ENCODE data around the gene NGRN.
"Not testable (repeated sequence)": the region's sequence is repeated elsewhere in the genome, so short reads cannot be mapped to it uniquely, and the experiment has no call there.

The NGRN gene

GRCh38 chr15:90257776-90258175 lies 7.7 kb upstream of the NGRN start:
- H3K27ac ChIP-seq, result no peak overlapping the region
- no peak for TF ChIP-seq ZFX (IDR thresholded peaks at IDR 0.05; ENCODE audit: borderline replicate concordance)
- TF ChIP-seq CTCF (IDR thresholded peaks at IDR 0.05), result no peak

DNA sequence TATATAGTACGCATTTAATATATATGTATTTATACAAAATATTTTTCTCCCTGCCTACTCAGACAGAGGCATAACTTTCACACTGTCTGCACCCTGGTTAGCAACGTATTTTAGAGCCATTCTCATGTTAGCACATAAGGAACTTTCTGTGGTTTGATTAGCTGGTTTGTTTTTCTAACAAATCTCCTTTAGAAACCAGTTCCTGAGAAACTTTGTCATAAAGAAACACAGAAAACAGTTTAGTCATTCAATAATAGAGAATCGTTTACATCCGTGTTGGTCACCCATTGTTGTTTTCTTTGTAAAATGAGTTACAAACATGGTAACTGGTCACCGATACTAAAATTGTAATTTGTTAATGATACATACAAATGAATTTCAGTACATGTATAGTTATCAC lies 5.9 kb upstream of the NGRN start:
- TF ChIP-seq CTCF (IDR thresholded peaks at IDR 0.05), result no peak
- TF ChIP-seq ZFX (IDR thresholded peaks at IDR 0.05; ENCODE audit: borderline replicate concordance), result no peak
- H3K27ac ChIP-seq, result no peak overlapping the region

- H3K27ac ChIP-seq, result not testable (repeated sequence)
Measured at GRCh38 chr15:90260731-90261130, 4.7 kb upstream of the NGRN start.

- H3K27ac ChIP-seq, result no peak overlapping the region
- TF ChIP-seq ZFX (IDR thresholded peaks at IDR 0.05; ENCODE audit: borderline replicate concordance) (no peak), CTCF (IDR thresholded peaks at IDR 0.05) (no peak)
Measured at GRCh38 chr15:90261811-90262210, 3.7 kb upstream of the NGRN start.

DNA sequence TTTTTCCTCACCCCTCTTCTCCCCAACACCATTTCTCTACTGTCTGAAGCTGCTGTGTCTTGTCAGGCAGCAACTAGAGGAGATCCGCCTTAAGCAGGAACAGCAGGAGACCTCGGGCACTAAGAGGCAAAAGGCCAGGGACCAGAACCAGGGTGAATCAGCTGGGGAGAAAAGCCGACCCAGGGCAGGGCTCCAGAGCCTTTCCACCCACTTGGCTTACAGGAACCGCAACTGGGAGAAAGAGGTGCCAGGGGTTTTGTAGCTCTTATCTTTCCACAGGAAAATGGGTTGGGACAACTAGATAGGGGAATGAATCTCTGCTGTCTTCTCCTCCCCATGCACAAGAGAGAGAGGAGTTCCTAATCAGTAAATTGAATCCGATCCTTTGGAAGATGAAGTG lies 3.0 kb upstream of the NGRN start:
- no peak overlapping the region for H3K27ac ChIP-seq
- TF ChIP-seq ZFX (IDR thresholded peaks at IDR 0.05; ENCODE audit: borderline replicate concordance) (no peak), CTCF (IDR thresholded peaks at IDR 0.05) (no peak)

DNA sequence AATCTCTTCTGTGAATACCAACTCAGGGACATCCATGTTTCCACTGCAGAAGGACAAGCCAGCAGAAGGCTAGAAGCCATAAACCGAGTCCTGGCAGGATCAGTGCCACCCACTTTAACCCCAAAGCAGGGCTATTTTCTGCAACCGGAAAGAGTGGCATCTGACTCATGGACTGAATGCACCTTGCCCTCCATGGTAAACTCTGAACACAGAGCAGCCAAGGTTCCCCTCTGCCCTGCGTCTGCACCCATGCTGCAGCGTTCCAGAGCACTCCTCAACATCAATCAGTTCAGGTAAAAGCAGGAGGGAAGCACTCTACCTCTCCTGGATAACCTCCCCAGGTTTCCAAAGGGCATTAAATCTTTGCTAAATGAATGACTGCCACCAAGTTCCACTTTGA lies 801 bp upstream of the NGRN start:
- H3K27ac ChIP-seq, result peak overlapping the region; percentile 90
- TF ChIP-seq CTCF (IDR thresholded peaks at IDR 0.05) (no peak), ZFX (IDR thresholded peaks at IDR 0.05; ENCODE audit: borderline replicate concordance) (no peak)

DNA sequence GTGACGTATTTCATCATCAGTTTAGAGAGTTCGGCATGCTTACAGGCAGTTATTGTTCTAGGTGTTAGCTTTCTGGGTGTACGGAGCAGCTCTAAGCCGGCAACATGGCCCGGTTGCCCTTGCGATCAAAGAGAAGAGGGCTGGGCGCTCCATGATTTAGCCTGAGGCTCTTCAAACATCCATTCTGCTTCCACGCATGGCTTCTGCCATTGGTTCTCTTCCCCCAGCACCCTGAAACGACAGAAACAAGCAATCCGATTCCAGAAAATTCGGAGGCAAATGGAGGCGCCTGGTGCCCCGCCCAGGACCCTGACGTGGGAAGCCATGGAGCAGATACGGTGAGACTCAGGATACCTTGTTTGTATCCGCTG lies 574 bp downstream of the NGRN start:
- peak overlapping the region; percentile 90 for H3K27ac ChIP-seq
- TF ChIP-seq ZFX (IDR thresholded peaks at IDR 0.05; ENCODE audit: borderline replicate concordance) (no peak), CTCF (IDR thresholded peaks at IDR 0.05) (no peak)

DNA sequence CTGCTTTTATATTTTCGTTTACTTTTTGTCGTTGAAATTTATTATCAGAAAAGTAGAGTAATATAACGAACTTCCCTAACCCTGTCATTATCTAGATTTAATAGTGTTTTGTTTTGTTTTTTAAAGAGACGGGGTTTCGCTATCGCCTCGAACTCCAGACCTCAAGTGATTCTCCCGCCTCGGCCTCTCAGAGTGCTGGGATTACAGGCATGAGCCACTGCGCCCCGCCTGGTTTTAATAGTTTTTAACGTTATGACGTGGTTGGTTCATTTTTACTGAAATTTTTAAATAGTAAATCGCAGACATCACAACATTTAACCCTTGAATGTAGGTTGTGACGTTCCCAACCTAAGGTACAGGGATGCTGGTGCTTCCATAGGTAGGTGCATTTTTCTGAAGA lies 1.0 kb downstream of the NGRN start:
- H3K27ac ChIP-seq, result peak overlapping the region; percentile 90
- no peak for TF ChIP-seq CTCF (IDR thresholded peaks at IDR 0.05)
- no peak for TF ChIP-seq ZFX (IDR thresholded peaks at IDR 0.05; ENCODE audit: borderline replicate concordance)
